ENCODE measurements around the gene RARA.
"Not testable (repeated sequence)": the region's sequence is repeated elsewhere in the genome, so short reads cannot be mapped to it uniquely, and the experiment has no call there.

RARA gene

GRCh38 chr17:40366076-40366860, 57.3 kb downstream of the RARA start:
- peaks cover 2% of the 10 kb centered on the region in 2 donors for H3K9me3 Mint-ChIP-seq
- H3K36me3 Mint-ChIP-seq, result peaks cover 3 to 5% of the 10 kb centered on the region in 2 donors
- DNase-seq, result no peak
- H3K4me3 Mint-ChIP-seq, result no peak overlapping the region
- H3K27me3 Mint-ChIP-seq, result peaks cover 13 to 29% of the 10 kb centered on the region in 2 donors
- H3K27ac Mint-ChIP-seq, result no peak overlapping the region
- ATAC-seq (replicated peaks), result no peak
- H3K4me1 Mint-ChIP-seq, result peaks cover 11 to 32% of the 10 kb centered on the region in 2 donors

GRCh38 chr17:40366861-40367518, 58.0 kb downstream of the RARA start:
- Mint-ChIP-seq H3K36me3 (peaks cover 3 to 8% of the 10 kb centered on the region in 2 donors), H3K27me3 (peaks cover 9 to 22% of the 10 kb centered on the region in 2 donors), H3K27ac (no peak overlapping the region), H3K4me3 (no peak overlapping the region), H3K4me1 (peaks cover 13 to 29% of the 10 kb centered on the region in 2 donors), H3K9me3 (peaks cover 2 to 4% of the 10 kb centered on the region in 2 donors)
- DNase-seq (no peak), ATAC-seq (replicated peaks) (no peak)

GRCh38 chr17:40367728-40368127, 58.7 kb downstream of the RARA start:
- H3K4me3 Mint-ChIP-seq; H3K36me3 Mint-ChIP-seq; H3K9me3 Mint-ChIP-seq; ATAC-seq (replicated peaks); DNase-seq; H3K27ac Mint-ChIP-seq: not testable (repeated sequence)
- peaks cover 5 to 14% of the 10 kb centered on the region in 2 donors for H3K27me3 Mint-ChIP-seq
- H3K4me1 Mint-ChIP-seq, result peaks cover 16 to 31% of the 10 kb centered on the region in 2 donors

- H3K36me3 Mint-ChIP-seq, result peaks cover 0 to 5% of the 10 kb centered on the region in 2 donors
- H3K9me3 Mint-ChIP-seq, result peaks cover 3 to 4% of the 10 kb centered on the region in 2 donors
- no peak for DNase-seq
- H3K4me1 Mint-ChIP-seq, result peaks cover 18 to 25% of the 10 kb centered on the region in 2 donors
- H3K27me3 Mint-ChIP-seq, result no peaks in the 10 kb centered on the region
- no peak overlapping the region for H3K4me3 Mint-ChIP-seq
- H3K27ac Mint-ChIP-seq, result no peak overlapping the region
- ATAC-seq (replicated peaks), result no peak
These were observed 60.9 kb downstream of the RARA start for GRCh38 chr17:40369923-40370322.

GRCh38 chr17:40371261-40371929, 62.4 kb downstream of the RARA start:
- Mint-ChIP-seq H3K4me3 (no peak overlapping the region), H3K9me3 (peaks cover 3 to 4% of the 10 kb centered on the region in 2 donors), H3K4me1 (peaks cover 18 to 25% of the 10 kb centered on the region in 2 donors), H3K36me3 (peaks cover 0 to 5% of the 10 kb centered on the region in 2 donors), H3K27ac (no peak overlapping the region), H3K27me3 (peaks cover 0 to 3% of the 10 kb centered on the region in 2 donors)
- ATAC-seq (replicated peaks) (peak; percentile 82 to 83), DNase-seq (no peak)

- H3K4me1 Mint-ChIP-seq, result peaks cover 19 to 25% of the 10 kb centered on the region in 2 donors
- DNase-seq (no peak), ATAC-seq (replicated peaks) (no peak)
- H3K9me3 Mint-ChIP-seq, result peaks cover 3 to 4% of the 10 kb centered on the region in 2 donors
- peaks cover 0 to 5% of the 10 kb centered on the region in 2 donors for H3K36me3 Mint-ChIP-seq
- peaks cover 4 to 10% of the 10 kb centered on the region in 2 donors for H3K27me3 Mint-ChIP-seq
- H3K4me3 Mint-ChIP-seq, result no peak overlapping the region
- no peak overlapping the region for H3K27ac Mint-ChIP-seq
These were observed 63.1 kb downstream of the RARA start for GRCh38 chr17:40372031-40372430.

- H3K4me3 Mint-ChIP-seq; H3K27ac Mint-ChIP-seq; DNase-seq; H3K36me3 Mint-ChIP-seq; ATAC-seq (replicated peaks); H3K9me3 Mint-ChIP-seq: not testable (repeated sequence)
- Mint-ChIP-seq H3K27me3 (peaks cover 5 to 13% of the 10 kb centered on the region in 2 donors), H3K4me1 (peaks cover 19 to 25% of the 10 kb centered on the region in 2 donors)
These were observed 63.7 kb downstream of the RARA start for GRCh38 chr17:40372644-40373043.

GRCh38 chr17:40373324-40373723, 64.3 kb downstream of the RARA start:
- Mint-ChIP-seq H3K9me3 (peaks cover 3 to 4% of the 10 kb centered on the region in 2 donors), H3K27ac (peak overlapping the region; percentile 16), H3K4me3 (no peak overlapping the region), H3K4me1 (peaks cover 19 to 25% of the 10 kb centered on the region in 2 donors), H3K36me3 (peaks cover 0 to 5% of the 10 kb centered on the region in 2 donors), H3K27me3 (peaks cover 5 to 13% of the 10 kb centered on the region in 2 donors)
- peak; percentile 57 to 76 for ATAC-seq (replicated peaks)
- DNase-seq, result no peak

GRCh38 chr17:40373999-40374398, 65.0 kb downstream of the RARA start:
- ATAC-seq (replicated peaks), result no peak
- no peak overlapping the region for H3K27ac Mint-ChIP-seq

GRCh38 chr17:40374821-40375498, 66.0 kb downstream of the RARA start:
- Mint-ChIP-seq H3K4me1 (peaks cover 19 to 25% of the 10 kb centered on the region in 2 donors), H3K27ac (no peak overlapping the region), H3K9me3 (peaks cover 3 to 4% of the 10 kb centered on the region in 2 donors), H3K4me3 (no peak overlapping the region), H3K36me3 (peaks cover 0 to 5% of the 10 kb centered on the region in 2 donors), H3K27me3 (peaks cover 5 to 13% of the 10 kb centered on the region in 2 donors)
- no peak for ATAC-seq (replicated peaks)
- no peak for DNase-seq

More at GRCh38 chr17:40373999-40374398, 65.0 kb downstream of the RARA start:
- peaks cover 19 to 25% of the 10 kb centered on the region in 2 donors for H3K4me1 Mint-ChIP-seq
- peaks cover 0 to 5% of the 10 kb centered on the region in 2 donors for H3K36me3 Mint-ChIP-seq
- peaks cover 3 to 4% of the 10 kb centered on the region in 2 donors for H3K9me3 Mint-ChIP-seq
- DNase-seq, result no peak
- peaks cover 5 to 13% of the 10 kb centered on the region in 2 donors for H3K27me3 Mint-ChIP-seq
- H3K4me3 Mint-ChIP-seq, result no peak overlapping the region

- not testable (repeated sequence) for H3K4me3 Mint-ChIP-seq; H3K9me3 Mint-ChIP-seq; ATAC-seq (replicated peaks); DNase-seq; H3K27ac Mint-ChIP-seq; H3K36me3 Mint-ChIP-seq
- peaks cover 5 to 13% of the 10 kb centered on the region in 2 donors for H3K27me3 Mint-ChIP-seq
- peaks cover 19 to 25% of the 10 kb centered on the region in 2 donors for H3K4me1 Mint-ChIP-seq
These were observed 66.8 kb downstream of the RARA start for GRCh38 chr17:40375786-40376185.

- DNase-seq; H3K4me3 Mint-ChIP-seq; H3K9me3 Mint-ChIP-seq; ATAC-seq (replicated peaks); H3K27ac Mint-ChIP-seq; H3K36me3 Mint-ChIP-seq: not testable (repeated sequence)
- peaks cover 15 to 19% of the 10 kb centered on the region in 2 donors for H3K4me1 Mint-ChIP-seq
- peaks cover 5 to 13% of the 10 kb centered on the region in 2 donors for H3K27me3 Mint-ChIP-seq
These were observed 67.6 kb downstream of the RARA start for GRCh38 chr17:40376541-40376940.

- Mint-ChIP-seq H3K4me3 (no peak overlapping the region), H3K4me1 (peaks cover 8 to 11% of the 10 kb centered on the region in 2 donors), H3K27ac (no peak overlapping the region), H3K9me3 (peaks cover 0 to 1% of the 10 kb centered on the region in 2 donors), H3K27me3 (peaks cover 5 to 13% of the 10 kb centered on the region in 2 donors), H3K36me3 (no peaks in the 10 kb centered on the region)
- no peak for ATAC-seq (replicated peaks)
- DNase-seq, result no peak
These were observed 68.9 kb downstream of the RARA start for GRCh38 chr17:40377832-40378231.

All from stimulated activated naive B cell treated with anti-CD40 and anti-IgM and Interleukin-4, amounts not matched to agents 10 μg/mL and 1 μg/mL and 100 μg/mL, for 72 hours (primary cell).